ENCODE measurements around the gene ADSS1.

Gene ADSS1

GRCh38 chr14:104721505-104722431 lies 2.3 kb upstream of the ADSS1 start:
- no peak for TF ChIP-seq CTCF (IDR thresholded peaks at IDR 0.05; ENCODE audit: low read depth, low read length)
- no peak overlapping the region for H3K4me3 ChIP-seq (ENCODE audit: low read depth, low read length)
- DNase-seq (ENCODE audit: low read depth, low spot score) = no peak
- in situ Hi-C loops (cut with HindIII; ENCODE audit: low sequenced_read_pairs) = no loop called here

- no peak for DNase-seq (ENCODE audit: low read depth, low spot score)
- no peak for TF ChIP-seq CTCF (IDR thresholded peaks at IDR 0.05; ENCODE audit: low read depth, low read length)
- in situ Hi-C loops (cut with HindIII; ENCODE audit: low sequenced_read_pairs) = no loop called here
- H3K4me3 ChIP-seq (ENCODE audit: low read depth, low read length) = no peak overlapping the region
Observed at GRCh38 chr14:104722938-104723650, 935 bp upstream of the ADSS1 start.

- peak overlapping the region; percentile 24 for H3K4me3 ChIP-seq (ENCODE audit: low read depth, low read length)
- no peak for TF ChIP-seq CTCF (IDR thresholded peaks at IDR 0.05; ENCODE audit: low read depth, low read length)
- no peak for DNase-seq (ENCODE audit: low read depth, low spot score)
- in situ Hi-C loops (cut with HindIII; ENCODE audit: low sequenced_read_pairs) = no loop called here
Observed at GRCh38 chr14:104724407-104724980, 465 bp downstream of the ADSS1 start.

- TF ChIP-seq CTCF (IDR thresholded peaks at IDR 0.05; ENCODE audit: low read depth, low read length) = peak; percentile 32
- peak overlapping the region; percentile 24 for H3K4me3 ChIP-seq (ENCODE audit: low read depth, low read length)
- in situ Hi-C loops (cut with HindIII; ENCODE audit: low sequenced_read_pairs) = no loop called here
- DNase-seq (ENCODE audit: low read depth, low spot score) = peak; percentile 33
Observed at GRCh38 chr14:104724981-104725771, 1.1 kb downstream of the ADSS1 start.

- no peak overlapping the region for H3K4me3 ChIP-seq (ENCODE audit: low read depth, low read length)
- no peak for DNase-seq (ENCODE audit: low read depth, low spot score)
- TF ChIP-seq CTCF (IDR thresholded peaks at IDR 0.05; ENCODE audit: low read depth, low read length) = no peak
- in situ Hi-C loops (cut with HindIII; ENCODE audit: low sequenced_read_pairs) = no loop called here
Observed at GRCh38 chr14:104725772-104726548, 1.9 kb downstream of the ADSS1 start.

All from astrocyte of the spinal cord (primary cell).